GM12874 (cell line): ENCODE data around the gene SERPINA12.

Experiments
- TF ChIP-seq, protein P1 (sequence below): IDR thresholded peaks from 2 replicates; pipeline ENCODE4 v1.5.1; 2011; ENCODE audit warnings: low read depth, mild to moderate bottlenecking, control low read depth, low read length, moderate library complexity; ENCODE audit not compliant: insufficient read depth

Gene SERPINA12

DNA sequence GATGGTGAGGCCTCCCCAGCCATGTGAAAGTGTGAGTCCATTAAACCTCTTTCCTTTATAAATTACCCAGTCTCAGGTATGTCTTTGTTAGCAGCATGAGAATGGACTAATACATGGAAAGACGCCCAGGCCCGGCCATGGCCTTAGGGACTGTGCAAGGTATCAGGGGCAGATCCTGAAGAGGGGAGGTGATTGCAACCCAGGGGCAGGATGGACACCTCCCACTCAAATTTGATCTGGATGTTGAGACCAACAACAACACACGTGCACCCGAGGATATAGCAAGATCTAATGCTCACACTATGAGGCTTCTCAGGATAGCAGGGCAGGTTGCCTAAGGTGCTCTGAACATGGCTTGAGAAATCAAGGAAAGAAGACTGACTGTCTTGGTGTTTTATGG lies 38.5 kb upstream of the SERPINA12 start:
- TF ChIP-seq, protein P1, sequence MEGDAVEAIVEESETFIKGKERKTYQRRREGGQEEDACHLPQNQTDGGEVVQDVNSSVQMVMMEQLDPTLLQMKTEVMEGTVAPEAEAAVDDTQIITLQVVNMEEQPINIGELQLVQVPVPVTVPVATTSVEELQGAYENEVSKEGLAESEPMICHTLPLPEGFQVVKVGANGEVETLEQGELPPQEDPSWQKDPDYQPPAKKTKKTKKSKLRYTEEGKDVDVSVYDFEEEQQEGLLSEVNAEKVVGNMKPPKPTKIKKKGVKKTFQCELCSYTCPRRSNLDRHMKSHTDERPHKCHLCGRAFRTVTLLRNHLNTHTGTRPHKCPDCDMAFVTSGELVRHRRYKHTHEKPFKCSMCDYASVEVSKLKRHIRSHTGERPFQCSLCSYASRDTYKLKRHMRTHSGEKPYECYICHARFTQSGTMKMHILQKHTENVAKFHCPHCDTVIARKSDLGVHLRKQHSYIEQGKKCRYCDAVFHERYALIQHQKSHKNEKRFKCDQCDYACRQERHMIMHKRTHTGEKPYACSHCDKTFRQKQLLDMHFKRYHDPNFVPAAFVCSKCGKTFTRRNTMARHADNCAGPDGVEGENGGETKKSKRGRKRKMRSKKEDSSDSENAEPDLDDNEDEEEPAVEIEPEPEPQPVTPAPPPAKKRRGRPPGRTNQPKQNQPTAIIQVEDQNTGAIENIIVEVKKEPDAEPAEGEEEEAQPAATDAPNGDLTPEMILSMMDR, result no peak

DNA sequence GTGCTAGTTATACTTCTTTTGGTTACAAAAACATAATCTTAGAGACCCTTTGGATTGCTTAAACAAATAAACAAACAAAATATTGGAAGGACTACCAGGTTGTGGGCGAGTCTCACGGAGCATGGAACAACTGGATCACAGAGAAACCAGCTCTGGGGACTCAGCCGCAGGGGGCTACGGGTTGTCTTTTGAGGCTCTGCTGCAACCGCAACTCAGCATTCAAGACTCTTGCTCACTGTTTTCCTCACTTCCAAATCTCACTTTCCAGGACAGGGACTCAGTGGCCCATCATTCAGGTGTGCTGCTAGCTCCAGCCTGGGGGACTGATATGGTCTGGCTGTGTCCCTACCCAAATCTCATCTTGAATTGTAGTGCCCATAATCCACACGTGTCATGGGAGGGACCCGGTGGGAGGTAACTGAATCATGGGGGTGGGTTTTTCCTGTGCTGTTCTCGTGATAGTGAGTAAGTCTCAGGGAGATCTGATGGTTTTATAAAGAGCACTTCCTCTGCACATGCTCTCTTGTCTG lies 37.9 kb upstream of the SERPINA12 start:
- TF ChIP-seq, protein P1, result no peak

DNA sequence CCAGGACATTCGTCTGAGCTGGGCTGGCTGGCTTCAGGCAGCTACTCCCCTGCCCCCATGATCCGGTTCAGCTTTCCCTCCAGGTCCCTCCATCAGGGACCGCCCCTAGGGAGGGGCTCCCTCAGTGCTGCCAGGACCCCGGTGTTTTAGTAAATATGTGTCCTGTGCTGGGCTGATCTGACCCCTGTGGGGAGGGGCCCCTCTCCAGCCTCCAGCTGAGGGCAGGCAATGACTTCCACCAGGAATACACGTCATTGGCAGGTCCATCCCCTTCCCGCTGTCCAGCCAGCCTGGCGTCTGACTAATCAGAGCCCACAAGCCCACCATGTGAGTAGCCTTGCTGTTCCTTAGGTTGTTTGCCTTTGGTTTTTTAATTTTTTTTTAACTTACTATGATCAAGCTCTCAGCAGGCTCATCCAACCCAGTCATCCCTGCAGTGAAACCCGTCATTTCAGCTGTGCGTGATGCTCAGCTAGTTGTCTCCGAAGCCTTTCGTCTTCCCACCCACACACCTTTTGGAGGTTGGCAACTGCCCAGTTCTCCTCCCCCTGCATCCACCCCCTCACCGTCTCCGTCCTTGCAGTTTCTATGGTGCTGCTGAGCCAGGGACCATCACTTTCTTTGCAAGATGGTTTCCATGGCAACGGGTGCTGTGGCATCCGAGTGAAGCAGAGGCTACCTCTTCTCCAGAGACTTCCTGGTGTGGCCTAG lies 36.0 kb upstream of the SERPINA12 start:
- TF ChIP-seq, protein P1, result no peak

DNA sequence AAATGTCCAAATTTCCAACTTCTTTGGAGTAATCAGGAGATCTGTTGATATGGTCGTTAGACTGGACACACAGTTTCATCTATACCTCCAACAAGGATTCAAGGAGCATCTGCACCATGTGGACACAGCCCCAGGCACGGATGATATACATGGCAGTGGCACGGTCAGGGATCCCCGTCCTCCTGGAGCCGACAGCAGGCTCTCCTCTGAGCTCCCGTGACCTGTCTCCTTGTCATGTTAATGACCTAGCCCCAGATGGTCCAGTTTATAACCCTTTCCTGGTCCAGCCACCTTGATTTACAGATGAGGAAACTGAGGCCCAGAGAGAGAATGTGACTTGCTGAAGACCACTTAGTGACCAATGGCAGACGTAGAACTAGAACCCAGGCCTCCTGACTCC lies 35.5 kb upstream of the SERPINA12 start:
- TF ChIP-seq, protein P1, result no peak

DNA sequence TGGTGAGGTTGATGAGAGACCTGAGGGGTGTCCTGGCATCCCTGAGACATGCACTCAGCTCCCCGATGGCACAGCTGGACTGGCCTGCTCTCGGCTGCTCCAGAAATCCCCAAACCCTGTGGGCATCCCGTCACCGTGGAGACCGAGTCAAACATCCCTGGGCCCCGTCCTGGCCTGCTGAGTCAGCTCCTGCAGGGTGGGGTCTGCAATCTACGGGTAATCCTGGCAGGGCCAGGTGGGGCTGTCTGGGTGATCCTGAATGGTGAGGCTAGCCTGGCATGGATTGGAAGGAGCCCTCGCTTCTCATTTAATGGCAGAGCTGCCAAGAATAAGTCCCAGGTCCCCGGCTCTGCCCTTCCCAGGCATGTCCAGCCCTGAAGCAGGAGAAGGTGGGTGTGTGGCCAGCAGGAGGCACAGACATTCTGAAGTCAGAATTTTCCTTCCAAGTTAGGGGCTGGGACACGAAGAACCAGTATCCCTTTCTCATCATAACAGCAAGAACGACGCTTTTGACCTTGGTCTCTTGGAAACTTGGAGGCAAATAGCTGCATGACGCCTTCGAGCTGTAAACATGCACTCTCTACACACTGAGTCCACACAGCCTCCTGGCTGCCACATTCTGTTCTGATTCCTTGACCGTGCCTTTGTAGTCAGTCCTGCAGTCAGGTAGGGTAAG lies 34.3 kb upstream of the SERPINA12 start:
- TF ChIP-seq, protein P1, result no peak

DNA sequence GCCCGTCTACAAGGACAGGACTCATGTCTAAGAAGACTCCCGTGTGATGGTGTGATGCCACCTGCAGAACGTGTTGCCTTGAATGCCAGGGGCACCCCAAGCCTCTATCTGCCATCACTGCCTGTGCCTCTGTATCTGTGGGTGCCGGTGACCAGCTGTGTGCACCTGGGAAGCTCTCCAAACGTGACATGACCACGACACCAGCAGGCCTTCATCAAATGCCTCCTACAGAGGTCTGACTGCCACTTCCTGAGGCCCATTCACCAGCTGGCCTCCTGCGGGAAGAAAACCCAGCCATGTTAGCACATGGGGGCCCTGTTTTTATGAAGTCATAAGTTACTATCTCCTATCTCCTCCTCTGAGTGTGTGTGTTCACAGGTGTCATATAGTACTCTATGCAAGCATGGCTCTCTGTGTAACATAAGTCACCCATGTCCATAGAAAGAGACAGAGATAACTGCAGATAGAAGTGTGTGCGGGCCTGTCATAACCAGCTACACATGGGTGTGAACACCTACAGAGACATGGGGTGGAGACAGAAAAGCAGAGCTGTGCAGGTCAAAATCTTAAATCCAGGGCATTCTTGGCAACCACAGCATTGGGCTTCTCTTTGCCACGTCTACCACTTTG lies 33.7 kb upstream of the SERPINA12 start:
- TF ChIP-seq, protein P1, result no peak

DNA sequence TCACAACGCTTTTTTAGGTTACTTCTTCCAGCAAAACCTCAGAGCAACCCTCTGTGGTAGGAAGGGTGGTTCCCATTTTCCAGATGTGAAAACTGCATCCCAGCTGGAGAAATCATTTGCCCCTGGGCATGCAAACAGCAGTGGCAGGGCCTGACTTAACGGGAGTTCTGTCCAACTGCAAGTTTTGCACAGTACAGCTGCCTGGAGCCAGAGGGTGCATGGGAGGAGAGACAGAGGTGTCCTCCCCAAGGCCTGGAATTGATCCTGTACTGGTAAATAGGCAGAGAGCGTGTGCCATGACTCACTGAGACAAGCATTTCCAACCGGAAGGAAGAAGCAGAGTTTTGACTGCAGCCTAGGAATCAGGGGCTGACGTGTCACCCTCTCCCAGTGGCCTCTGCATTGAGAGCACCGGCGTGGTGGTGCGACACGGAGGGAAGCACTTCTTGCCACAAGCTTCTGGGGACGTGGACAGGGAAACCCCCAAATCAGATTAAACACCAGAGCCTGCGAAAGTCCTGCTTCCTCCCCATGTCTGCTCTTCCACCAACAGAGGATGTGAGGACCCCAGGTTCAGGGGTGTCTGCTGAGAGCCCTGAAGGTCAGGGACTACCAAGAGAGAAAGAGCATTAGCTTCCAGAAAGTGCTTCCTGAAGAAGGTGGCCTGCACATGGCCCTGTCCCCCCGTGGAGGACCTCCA lies 33.0 kb upstream of the SERPINA12 start:
- TF ChIP-seq, protein P1, result no peak
